Naive thymus-derived CD4-positive, alpha-beta T cell (primary cell): Measurements from ENCODE around the gene MYO1F. TPM values are rescaled to one million over a fixed set of nuclear protein-coding genes. Genes with fewer than 3 reads are reported as not detected.
"Not testable (repeated sequence)": the region's sequence is repeated elsewhere in the genome, so short reads cannot be mapped to it uniquely, and the experiment has no call there.

Experiments
- ATAC-seq: fragments of 150-1000 bp; cut with Tn5 transposase; 2 replicates; pipeline ENCODE4 v1.10.0; 2021; ENCODE audit warnings: mild to moderate bottlenecking, moderate library complexity
- CTCF ChIA-PET: fragments of 350-600 bp; sonication (Branson Sonifier 250); formaldehyde crosslinking; loops from one replicate; lab custom pipeline; 2021; ENCODE audit warnings: antibody characterized with exemption; lab: Charles Lee
- POLR2A ChIA-PET: fragments of 350-600 bp; sonication (Branson Sonifier 250); formaldehyde crosslinking; loops from one replicate; lab custom pipeline; 2021; ENCODE audit warnings: antibody characterized with exemption, inconsistent platforms; lab: Charles Lee
- DNase-seq, 9 donors: peaks; one replicate each; pipeline versions ENCODE4 v3.0.0 to v3.0.0-alpha.2; 2020 to 2022; ENCODE audit warnings: mixed read lengths in 1 of 9
- H3K27ac ChIP-seq: one replicate; pipeline ENCODE4 v1.7.0; 2013; ENCODE audit warnings: mild to moderate bottlenecking, low read depth, low read length, moderate library complexity
- H3K27me3 ChIP-seq, 2 donors: one replicate each; pipeline ENCODE4 v1.7.0; 2013; ENCODE audit warnings: low read length in 2 of 2, mild to moderate bottlenecking in 2 of 2, moderate library complexity in 2 of 2; ENCODE audit not compliant: control insufficient read depth in 2 of 2, insufficient read depth in 2 of 2
- H3K36me3 ChIP-seq, 3 experiments: 1 replicate in 2 of 3; 2 replicates in 1 of 3; pipeline ENCODE4 v1.7.0; 2013; ENCODE audit warnings: low read length in 3 of 3, mild to moderate bottlenecking in 3 of 3, moderate library complexity in 1 of 3; ENCODE audit not compliant: insufficient read depth in 3 of 3, control insufficient read depth in 2 of 3
- H3K4me1 ChIP-seq, 2 donors: one replicate each; pipeline ENCODE4 v1.7.0; 2013; ENCODE audit warnings: low read length in 2 of 2, mild to moderate bottlenecking in 2 of 2, moderate library complexity in 1 of 2; ENCODE audit not compliant: control insufficient read depth in 2 of 2, insufficient read depth in 2 of 2
- H3K4me3 ChIP-seq: 2 replicates; pipeline ENCODE4 v1.7.0; 2013; ENCODE audit warnings: mild to moderate bottlenecking, low read length
- H3K9me3 ChIP-seq, 3 experiments: 1 replicate in 2 of 3; 2 replicates in 1 of 3; pipeline ENCODE4 v1.7.0; 2013; ENCODE audit warnings: low read length in 3 of 3; ENCODE audit not compliant: control insufficient read depth in 2 of 3
- H3K27ac Mint-ChIP-seq, 9 donors: one replicate each; pipeline ENCODE4 v1.8.0; 2020 to 2022; ENCODE audit warnings: mixed read lengths in 9 of 9, mild to moderate bottlenecking in 8 of 9, moderate library complexity in 5 of 9, inconsistent platforms in 2 of 9
- H3K27me3 Mint-ChIP-seq, 5 donors: one replicate each; pipeline ENCODE4 v1.8.0; 2021 to 2022; ENCODE audit warnings: mixed read lengths in 5 of 5, mild to moderate bottlenecking in 1 of 5
- H3K36me3 Mint-ChIP-seq, 5 donors: one replicate each; pipeline ENCODE4 v1.8.0; 2020 to 2022; ENCODE audit warnings: mixed read lengths in 5 of 5, mild to moderate bottlenecking in 3 of 5, inconsistent platforms in 1 of 5
- H3K4me1 Mint-ChIP-seq, 7 donors: one replicate each; pipeline ENCODE4 v1.8.0; 2020 to 2022; ENCODE audit warnings: mixed read lengths in 7 of 7, mild to moderate bottlenecking in 3 of 7, inconsistent platforms in 1 of 7
- H3K4me3 Mint-ChIP-seq, 10 donors: one replicate each; pipeline ENCODE4 v1.8.0; 2020 to 2022; ENCODE audit warnings: mild to moderate bottlenecking in 10 of 10, mixed read lengths in 10 of 10, moderate library complexity in 6 of 10, inconsistent platforms in 2 of 10
- H3K9me3 Mint-ChIP-seq, 11 donors: one replicate each; pipeline ENCODE4 v1.8.0; 2020 to 2022; ENCODE audit warnings: mixed read lengths in 11 of 11, mild to moderate bottlenecking in 4 of 11, inconsistent platforms in 1 of 11, moderate library complexity in 1 of 11
- intact Hi-C, 2 donors: fragments of 100-400 bp; cut with micrococcal nuclease; formaldehyde crosslinking; loops; one replicate each; pipeline ENCODE4 v1.15.1; 2023
- polyA plus RNA-seq, 2 donors: library from polyadenylated mRNA; unstranded; fragments of 300-500 nt; fragmentation: Illumina TruSeq; gene quantifications; one replicate each; pipeline ENCODE4 v1.2.3, GENCODE V29; 2021
- total RNA-seq, 6 experiments: library from RNA in 5 of 6; stranded (reverse) in 5 of 6; gene quantifications; 1 replicate in 5 of 6; 2 replicates in 1 of 6; pipeline ENCODE4 v1.2.3 and lab custom pipeline; 2021 to 2026

Gene MYO1F
- total and polyA plus RNA-seq, 7 experiments from 2014 or later = 0.83 to 472 (median 26.7) TPM

- no peak for DNase-seq
- H3K27me3 Mint-ChIP-seq = peaks cover 0 to 3% (median 0%) of the 10 kb centered on the region in 5 donors
- intact Hi-C loops = no loop called here
These were observed 809 bp downstream of the MYO1F start for GRCh38 chr19:8576273-8576993.

DNA sequence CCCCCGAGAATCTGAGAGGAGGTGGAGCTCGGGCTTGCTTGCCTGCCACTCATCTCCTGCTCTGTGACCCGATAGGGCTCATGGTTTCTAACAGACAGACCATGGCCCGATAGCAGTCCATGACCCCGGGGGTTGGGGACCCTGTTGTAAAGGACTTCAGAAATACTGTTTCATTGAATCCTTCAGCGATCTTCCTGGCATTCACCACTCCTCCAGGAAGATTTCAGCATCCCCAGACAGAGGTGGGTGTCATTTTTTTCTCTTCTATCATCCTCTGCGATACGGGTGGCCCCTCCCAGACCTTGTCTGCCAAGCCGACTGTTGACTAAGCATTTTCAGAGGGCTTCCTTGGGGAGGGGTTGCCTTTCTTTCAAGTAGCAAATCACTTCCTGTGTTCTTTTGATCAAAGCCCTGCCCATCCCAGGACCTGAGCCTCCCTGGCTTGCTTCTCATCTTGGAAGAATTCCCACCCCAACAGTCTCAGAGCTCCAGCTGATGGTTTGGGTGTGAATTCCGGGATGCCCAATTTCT lies 1.7 kb downstream of the MYO1F start:
- H3K4me3 ChIP-seq = peak overlapping the region; percentile 53
- Mint-ChIP-seq H3K4me1 (peaks cover 60 to 81% (median 72%) of the 10 kb centered on the region in 7 donors), H3K36me3 (peaks cover 0 to 55% (median 0%) of the 10 kb centered on the region in 5 donors), H3K27ac (peak overlapping the region in 8 of 9 donors; percentile 17 to 98 (median 80)), H3K9me3 (peaks cover 0 to 9% (median 0%) of the 10 kb centered on the region in 11 donors), H3K4me3 (peak overlapping the region; percentile 80 to 97 (median 84)), H3K27me3 (peaks cover 0 to 3% (median 0%) of the 10 kb centered on the region in 5 donors)
- ChIA-PET POLR2A (interaction anchor here (0.7 to 21.7 kb wide), 9 partner anchors 9 to 131 kb away, joined by 3 to 566 read pairs (median 7); partner anchors contain the start of genes HNRNPM and ZNF414), CTCF (interaction anchor here (0.6 to 8.3 kb wide), 9 partner anchors 23 to 222 kb away, joined by 3 to 147 read pairs (median 4); partner anchors contain the start of gene ZNF414)
- H3K27ac ChIP-seq = no peak overlapping the region
- no peaks in the 10 kb centered on the region for H3K9me3 ChIP-seq
- intact Hi-C loops = no loop called here
- no peaks in the 10 kb centered on the region for H3K36me3 ChIP-seq
- H3K4me1 ChIP-seq = peaks cover 55 to 73% of the 10 kb centered on the region in 2 donors
- DNase-seq = peak in 8 of 9 donors; percentile 40 to 65 (median 52)
- ATAC-seq = peak; percentile 46
- no peaks in the 10 kb centered on the region for H3K27me3 ChIP-seq

More at GRCh38 chr19:8576273-8576993, 809 bp downstream of the MYO1F start:
- CTCF ChIA-PET = interaction anchor here (0.7 to 8.3 kb wide), 10 partner anchors 37 to 271 kb away, joined by 3 to 147 read pairs (median 4); partner anchors contain the start of genes MARCHF2 and ZNF414
- Histone ChIP-seq H3K36me3 (no peaks in the 10 kb centered on the region), H3K4me3 (peak overlapping the region; percentile 53), H3K4me1 (peaks cover 53 to 68% of the 10 kb centered on the region in 2 donors), H3K27me3 (no peaks in the 10 kb centered on the region), H3K27ac (no peak overlapping the region), H3K9me3 (no peaks in the 10 kb centered on the region)
- ATAC-seq = peak; percentile 22
- Mint-ChIP-seq H3K36me3 (peaks cover 0 to 48% (median 0%) of the 10 kb centered on the region in 5 donors), H3K4me1 (peaks cover 57 to 78% (median 66%) of the 10 kb centered on the region in 7 donors), H3K27ac (peak overlapping the region; percentile 4 to 98 (median 79)), H3K9me3 (peaks cover 0 to 9% (median 0%) of the 10 kb centered on the region in 11 donors), H3K4me3 (peak overlapping the region; percentile 80 to 97 (median 84))
- POLR2A ChIA-PET = interaction anchor here (0.5 to 21.7 kb wide), 11 partner anchors 10 to 132 kb away, joined by 3 to 566 read pairs (median 6); partner anchors contain the start of genes HNRNPM and ZNF414

GRCh38 chr19:8574619-8574922 lies 2.7 kb downstream of the MYO1F start:
- ATAC-seq, H3K27me3 ChIP-seq, H3K9me3 ChIP-seq, H3K36me3 ChIP-seq, intact Hi-C loops, H3K9me3 Mint-ChIP-seq, H3K27me3 Mint-ChIP-seq, H3K27ac ChIP-seq, DNase-seq: not testable (repeated sequence)
- Mint-ChIP-seq H3K27ac (peak overlapping the region in 5 of 9 donors; percentile 5 to 98 (median 78)), H3K36me3 (peaks cover 0 to 57% (median 0%) of the 10 kb centered on the region in 5 donors), H3K4me3 (peak overlapping the region in 5 of 10 donors; percentile 34 to 97 (median 84)), H3K4me1 (peaks cover 62 to 91% (median 80%) of the 10 kb centered on the region in 7 donors)
- CTCF ChIA-PET = interaction anchor here (0.7 to 8.3 kb wide), 2 partner anchors 62 to 69 kb away, joined by 4 to 70 read pairs; no protein-coding TSS in a partner anchor
- H3K4me3 ChIP-seq = peak overlapping the region; percentile 59
- POLR2A ChIA-PET = interaction anchor here (21.7 kb wide), 1 partner anchor 56 kb away, joined by 566 read pairs; the partner anchor contains the start of gene ZNF414
- H3K4me1 ChIP-seq = peaks cover 59 to 75% of the 10 kb centered on the region in 2 donors

DNA sequence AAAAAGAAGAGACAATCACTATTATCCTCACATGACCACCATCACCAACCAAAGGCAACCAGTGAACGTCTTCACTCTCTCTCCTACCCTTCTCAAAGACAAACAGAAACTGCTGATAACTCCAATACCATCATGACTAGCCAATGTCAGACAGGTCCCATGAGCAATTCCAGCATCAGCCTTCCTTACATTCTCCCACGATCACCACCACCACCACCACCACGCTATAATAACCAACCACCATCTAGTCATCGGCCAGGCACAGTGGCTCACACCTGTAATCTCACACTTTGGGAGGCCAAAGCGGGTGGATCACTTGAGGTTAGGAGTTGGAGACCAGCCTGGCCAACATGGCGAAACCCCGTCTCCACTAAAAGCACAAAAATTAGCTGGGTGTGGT lies 3.9 kb downstream of the MYO1F start:
- peak overlapping the region in 8 of 9 donors; percentile 25 to 98 (median 80) for H3K27ac Mint-ChIP-seq
- H3K9me3 Mint-ChIP-seq = peaks cover 0 to 9% (median 0%) of the 10 kb centered on the region in 11 donors
- Histone ChIP-seq H3K27ac (no peak overlapping the region), H3K27me3 (no peaks in the 10 kb centered on the region), H3K4me3 (peak overlapping the region; percentile 59), H3K4me1 (peaks cover 62 to 78% of the 10 kb centered on the region in 2 donors), H3K36me3 (no peaks in the 10 kb centered on the region), H3K9me3 (no peaks in the 10 kb centered on the region)
- peak overlapping the region in 7 of 10 donors; percentile 21 to 97 (median 51) for H3K4me3 Mint-ChIP-seq
- peaks cover 62 to 91% (median 81%) of the 10 kb centered on the region in 7 donors for H3K4me1 Mint-ChIP-seq
- peaks cover 0 to 69% (median 0%) of the 10 kb centered on the region in 5 donors for H3K36me3 Mint-ChIP-seq
- intact Hi-C loops = no loop called here
- POLR2A ChIA-PET = interaction anchor here (21.7 kb wide), 1 partner anchor 55 kb away, joined by 566 read pairs; the partner anchor contains the start of gene ZNF414
- CTCF ChIA-PET = interaction anchor here (0.8 kb wide), 1 partner anchor 59 kb away, joined by 4 read pairs; the partner anchor contains the start of gene ZNF414
- ATAC-seq (no peak), DNase-seq (no peak)
- peaks cover 0 to 2% (median 0%) of the 10 kb centered on the region in 5 donors for H3K27me3 Mint-ChIP-seq

DNA sequence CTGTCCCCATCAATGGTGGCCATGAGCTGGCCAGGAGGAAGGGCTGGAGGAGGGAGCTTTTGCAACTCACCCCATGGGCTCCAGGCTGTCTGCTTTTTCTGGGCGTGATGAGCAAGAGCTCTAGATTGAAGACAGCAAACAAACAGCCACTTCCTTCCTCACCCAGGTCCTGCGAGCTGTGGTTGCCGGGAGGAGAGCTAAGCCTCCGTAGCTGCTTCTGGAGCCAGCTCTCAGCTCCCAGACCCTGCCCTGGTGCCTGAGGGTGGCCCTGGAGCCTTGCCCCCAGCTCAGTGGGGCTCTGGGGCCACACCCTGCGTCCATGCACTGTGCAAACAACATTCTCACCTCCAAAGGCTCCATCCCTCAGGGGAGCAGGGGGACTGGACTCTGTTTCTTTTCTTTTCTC lies 6.2 kb downstream of the MYO1F start:
- H3K36me3 Mint-ChIP-seq = peaks cover 0 to 66% (median 0%) of the 10 kb centered on the region in 5 donors
- H3K27ac Mint-ChIP-seq = peak overlapping the region; percentile 83 to 98 (median 95)
- H3K4me3 Mint-ChIP-seq = peak overlapping the region; percentile 66 to 88 (median 80)
- intact Hi-C loops = no loop called here
- H3K4me3 ChIP-seq = peak overlapping the region; percentile 59
- no peaks in the 10 kb centered on the region for H3K36me3 ChIP-seq
- peaks cover 0 to 9% (median 0%) of the 10 kb centered on the region in 11 donors for H3K9me3 Mint-ChIP-seq
- H3K9me3 ChIP-seq = no peaks in the 10 kb centered on the region
- peaks cover 56 to 62% of the 10 kb centered on the region in 2 donors for H3K4me1 ChIP-seq
- H3K27ac ChIP-seq = peak overlapping the region; percentile 47
- H3K27me3 Mint-ChIP-seq = peaks cover 0 to 2% (median 0%) of the 10 kb centered on the region in 5 donors
- no peaks in the 10 kb centered on the region for H3K27me3 ChIP-seq
- ATAC-seq (peak; percentile 68), DNase-seq (peak; percentile 30 to 68 (median 56))
- peaks cover 47 to 84% (median 75%) of the 10 kb centered on the region in 7 donors for H3K4me1 Mint-ChIP-seq
- POLR2A ChIA-PET = interaction anchor here (0.8 to 21.7 kb wide), 13 partner anchors 8 to 127 kb away, joined by 3 to 566 read pairs (median 5); partner anchors contain the start of genes MYO1F and ZNF414
- CTCF ChIA-PET = interaction anchor here (0.8 to 3.3 kb wide), 11 partner anchors 9 to 158 kb away, joined by 3 to 24 read pairs (median 4); partner anchors contain the start of genes MARCHF2 and ZNF414
